ENCODE measurements around the gene TFE3. TPM values are rescaled to one million over a fixed set of nuclear protein-coding genes. Genes with fewer than 3 reads are reported as not detected.
"Not testable (repeated sequence)": the region's sequence is repeated elsewhere in the genome, so short reads cannot be mapped to it uniquely, and the experiment has no call there.

Gene TFE3
- total RNA-seq, 1 donor from 2014 or later = 8.3 TPM

- peak in 1 of 2 donors; percentile 65 for DNase-seq (ENCODE audit: low read depth in 2 of 2)
These were observed 41.6 kb downstream of the TFE3 start for GRCh38 chrX:49001521-49002090.

GRCh38 chrX:49000636-49001035 is 42.5 kb downstream of the TFE3 start:
- DNase-seq (ENCODE audit: low read depth in 2 of 2) = no peak

- no peak for DNase-seq (ENCODE audit: low read depth in 2 of 2)
These were observed 44.1 kb downstream of the TFE3 start for GRCh38 chrX:48999030-48999429.

GRCh38 chrX:48998391-48998790 is 44.8 kb downstream of the TFE3 start:
- no peak for DNase-seq (ENCODE audit: low read depth in 2 of 2)

GRCh38 chrX:48997865-48998264 is 45.3 kb downstream of the TFE3 start:
- no peak for DNase-seq (ENCODE audit: low read depth in 2 of 2)

- no peak for DNase-seq (ENCODE audit: low read depth in 2 of 2)
These were observed 45.7 kb downstream of the TFE3 start for GRCh38 chrX:48997455-48997854.

- peak in 1 of 2 donors; percentile 9 for DNase-seq (ENCODE audit: low read depth in 2 of 2)
These were observed 46.2 kb downstream of the TFE3 start for GRCh38 chrX:48996969-48997368.

GRCh38 chrX:48992341-48992740 is 50.8 kb downstream of the TFE3 start:
- DNase-seq (ENCODE audit: low read depth in 2 of 2) = no peak

GRCh38 chrX:48989483-48989882 is 53.7 kb downstream of the TFE3 start:
- peak; percentile 19 to 77 for DNase-seq (ENCODE audit: low read depth in 2 of 2)

- no peak for DNase-seq (ENCODE audit: low read depth in 2 of 2)
These were observed 59.3 kb downstream of the TFE3 start for GRCh38 chrX:48983896-48984295.

GRCh38 chrX:48983081-48983480 is 60.1 kb downstream of the TFE3 start:
- no peak for DNase-seq (ENCODE audit: low read depth in 2 of 2)

- no peak for DNase-seq (ENCODE audit: low read depth in 2 of 2)
These were observed 62.0 kb downstream of the TFE3 start for GRCh38 chrX:48981178-48981577.

GRCh38 chrX:48980341-48980740 is 62.8 kb downstream of the TFE3 start:
- DNase-seq (ENCODE audit: low read depth in 2 of 2) = not testable (repeated sequence)

Other genes with a start within 250 kb of the TFE3 start
- gene HDAC6, start 241.3 kb downstream of the TFE3 start, total RNA-seq = 18.3 and 29.2 TPM in 2 replicates
- gene ERAS, start 216.8 kb downstream of the TFE3 start, total RNA-seq = not detected in 2 replicates
- under 0.01 and 0.20 TPM in 2 replicates for gene PCSK1N, start 207.7 kb downstream of the TFE3 start, total RNA-seq
- 17.0 and 21.2 TPM in 2 replicates for gene TIMM17B, start 145.6 kb downstream of the TFE3 start, total RNA-seq
- 64.1 and 71.0 TPM in 2 replicates for gene PQBP1, start 145.4 kb downstream of the TFE3 start, total RNA-seq
- gene SLC35A2, start 131.7 kb downstream of the TFE3 start, total RNA-seq = 7.8 and 12.9 TPM in 2 replicates
- gene PIM2, start 124.3 kb downstream of the TFE3 start, total RNA-seq = 2.4 and 4.2 TPM in 2 replicates
- gene OTUD5, start 85.8 kb downstream of the TFE3 start, total RNA-seq = 19.4 and 23.8 TPM in 2 replicates
- 0.20 and 0.22 TPM in 2 replicates for gene KCND1, start 71.5 kb downstream of the TFE3 start, total RNA-seq
- 12.4 and 19.6 TPM in 2 replicates for gene GRIPAP1, start 41.1 kb downstream of the TFE3 start, total RNA-seq
- gene CCDC120, start 15.6 kb upstream of the TFE3 start, total RNA-seq = 0.44 and 0.79 TPM in 2 replicates
- 3.5 and 4.2 TPM in 2 replicates for gene PRAF2, start 30.6 kb upstream of the TFE3 start, total RNA-seq
- 14.6 and 15.9 TPM in 2 replicates for gene WDR45, start 36.5 kb upstream of the TFE3 start, total RNA-seq
- gene GPKOW, start 80.4 kb upstream of the TFE3 start, total RNA-seq = 16.3 and 16.6 TPM in 2 replicates
- 0.60 and 0.65 TPM in 2 replicates for gene MAGIX, start 119.4 kb upstream of the TFE3 start, total RNA-seq
- 6.7 and 12.6 TPM in 2 replicates for gene PLP2, start 128.5 kb upstream of the TFE3 start, total RNA-seq
- 2.8 and 3.4 TPM in 2 replicates for gene PRICKLE3, start 143.0 kb upstream of the TFE3 start, total RNA-seq
- gene SYP, start 156.8 kb upstream of the TFE3 start, total RNA-seq = under 0.01 TPM in 2 replicates
- gene CACNA1F, start 190.0 kb upstream of the TFE3 start, total RNA-seq = under 0.01 TPM in 1 of 2 replicates, not detected in the other
- gene CCDC22, start 192.1 kb upstream of the TFE3 start, total RNA-seq = 6.8 and 7.3 TPM in 2 replicates
- not detected in 2 replicates for gene FOXP3, start 221.4 kb upstream of the TFE3 start, total RNA-seq
- 1.3 and 4.6 TPM in 2 replicates for gene PPP1R3F, start 226.4 kb upstream of the TFE3 start, total RNA-seq